ENCODE results near the gene ERVW-1. TPM values are rescaled to one million over a fixed set of nuclear protein-coding genes. Genes with fewer than 3 reads are reported as not detected.

Gene ERVW-1
- total RNA-seq, 1 donor from 2014 or later, result 0.12 TPM

GRCh38 chr7:92506363-92506762 lies 28.6 kb upstream of the ERVW-1 start:
- Mint-ChIP-seq H3K27me3 (no peaks in the 10 kb centered on the region), H3K36me3 (peaks cover 23% of the 10 kb centered on the region), H3K4me1 (ENCODE audit: unreplicated experiment) (no peaks in the 10 kb centered on the region), H3K4me3 (no peak overlapping the region), H3K27ac (no peak overlapping the region), H3K9me3 (no peaks in the 10 kb centered on the region)
- DNase-seq (ENCODE audit: extremely low spot score, unreplicated experiment), result no peak
- no peak for TF ChIP-seq CTCF (conservative IDR thresholded peaks at IDR 0.05)

GRCh38 chr7:92504563-92504962 lies 26.8 kb upstream of the ERVW-1 start:
- TF ChIP-seq CTCF (conservative IDR thresholded peaks at IDR 0.05), result no peak
- Mint-ChIP-seq H3K9me3 (no peaks in the 10 kb centered on the region), H3K36me3 (peaks cover 28% of the 10 kb centered on the region), H3K4me3 (no peak overlapping the region), H3K27ac (no peak overlapping the region), H3K4me1 (ENCODE audit: unreplicated experiment) (no peaks in the 10 kb centered on the region), H3K27me3 (no peaks in the 10 kb centered on the region)
- DNase-seq (ENCODE audit: extremely low spot score, unreplicated experiment), result no peak

GRCh38 chr7:92503767-92504166 lies 26.0 kb upstream of the ERVW-1 start:
- TF ChIP-seq CTCF (conservative IDR thresholded peaks at IDR 0.05), result no peak
- no peak for DNase-seq (ENCODE audit: extremely low spot score, unreplicated experiment)
- Mint-ChIP-seq H3K27me3 (no peaks in the 10 kb centered on the region), H3K4me1 (ENCODE audit: unreplicated experiment) (no peaks in the 10 kb centered on the region), H3K36me3 (peaks cover 32% of the 10 kb centered on the region), H3K4me3 (no peak overlapping the region), H3K27ac (no peak overlapping the region), H3K9me3 (no peaks in the 10 kb centered on the region)

GRCh38 chr7:92498557-92498956 lies 20.8 kb upstream of the ERVW-1 start:
- Mint-ChIP-seq H3K4me1 (ENCODE audit: unreplicated experiment) (no peaks in the 10 kb centered on the region), H3K27ac (no peak overlapping the region), H3K9me3 (no peaks in the 10 kb centered on the region), H3K36me3 (peaks cover 15% of the 10 kb centered on the region), H3K27me3 (no peaks in the 10 kb centered on the region), H3K4me3 (no peak overlapping the region)
- TF ChIP-seq CTCF (conservative IDR thresholded peaks at IDR 0.05), result no peak
- DNase-seq (ENCODE audit: extremely low spot score, unreplicated experiment), result no peak

GRCh38 chr7:92496876-92497275 lies 19.1 kb upstream of the ERVW-1 start:
- DNase-seq (ENCODE audit: extremely low spot score, unreplicated experiment), result no peak
- H3K27me3 Mint-ChIP-seq, result no peaks in the 10 kb centered on the region
- H3K9me3 Mint-ChIP-seq, result no peaks in the 10 kb centered on the region
- H3K4me3 Mint-ChIP-seq, result no peak overlapping the region
- no peak overlapping the region for H3K27ac Mint-ChIP-seq
- H3K4me1 Mint-ChIP-seq (ENCODE audit: unreplicated experiment), result no peaks in the 10 kb centered on the region
- H3K36me3 Mint-ChIP-seq, result peaks cover 13% of the 10 kb centered on the region
- TF ChIP-seq CTCF (conservative IDR thresholded peaks at IDR 0.05), result no peak

GRCh38 chr7:92489634-92490033 lies 11.9 kb upstream of the ERVW-1 start:
- Mint-ChIP-seq H3K4me3 (no peak overlapping the region), H3K36me3 (peaks cover 11% of the 10 kb centered on the region)

More at GRCh38 chr7:92489634-92490033, 11.9 kb upstream of the ERVW-1 start:
- H3K27me3 Mint-ChIP-seq, result no peaks in the 10 kb centered on the region
- no peaks in the 10 kb centered on the region for H3K4me1 Mint-ChIP-seq (ENCODE audit: unreplicated experiment)
- DNase-seq (ENCODE audit: extremely low spot score, unreplicated experiment), result no peak
- TF ChIP-seq CTCF (conservative IDR thresholded peaks at IDR 0.05), result no peak
- H3K9me3 Mint-ChIP-seq, result no peaks in the 10 kb centered on the region
- H3K27ac Mint-ChIP-seq, result no peak overlapping the region
